ENCODE data around the gene TCEA3.

DNA sequence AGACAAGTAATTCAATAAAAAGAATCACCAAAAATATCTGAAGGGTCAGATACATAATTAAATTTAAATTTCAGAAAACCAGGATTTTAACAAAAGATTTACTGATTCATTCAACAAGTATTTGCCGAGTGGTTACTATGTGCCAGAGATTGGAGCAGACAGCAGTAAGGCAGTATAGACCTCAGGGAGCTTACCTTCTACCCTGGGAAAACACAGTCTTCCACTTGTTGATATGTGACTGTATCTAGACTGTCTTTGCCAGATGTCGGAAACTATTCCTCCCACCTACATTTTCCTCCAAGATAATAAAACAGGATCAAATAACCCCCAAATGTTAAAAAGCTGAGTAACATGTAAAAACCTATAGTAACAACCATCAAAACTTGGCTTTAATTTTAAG, 86.7 kb downstream of the TCEA3 start:
- TF ChIP-seq, protein P1, sequence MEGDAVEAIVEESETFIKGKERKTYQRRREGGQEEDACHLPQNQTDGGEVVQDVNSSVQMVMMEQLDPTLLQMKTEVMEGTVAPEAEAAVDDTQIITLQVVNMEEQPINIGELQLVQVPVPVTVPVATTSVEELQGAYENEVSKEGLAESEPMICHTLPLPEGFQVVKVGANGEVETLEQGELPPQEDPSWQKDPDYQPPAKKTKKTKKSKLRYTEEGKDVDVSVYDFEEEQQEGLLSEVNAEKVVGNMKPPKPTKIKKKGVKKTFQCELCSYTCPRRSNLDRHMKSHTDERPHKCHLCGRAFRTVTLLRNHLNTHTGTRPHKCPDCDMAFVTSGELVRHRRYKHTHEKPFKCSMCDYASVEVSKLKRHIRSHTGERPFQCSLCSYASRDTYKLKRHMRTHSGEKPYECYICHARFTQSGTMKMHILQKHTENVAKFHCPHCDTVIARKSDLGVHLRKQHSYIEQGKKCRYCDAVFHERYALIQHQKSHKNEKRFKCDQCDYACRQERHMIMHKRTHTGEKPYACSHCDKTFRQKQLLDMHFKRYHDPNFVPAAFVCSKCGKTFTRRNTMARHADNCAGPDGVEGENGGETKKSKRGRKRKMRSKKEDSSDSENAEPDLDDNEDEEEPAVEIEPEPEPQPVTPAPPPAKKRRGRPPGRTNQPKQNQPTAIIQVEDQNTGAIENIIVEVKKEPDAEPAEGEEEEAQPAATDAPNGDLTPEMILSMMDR (conservative IDR thresholded peaks at IDR 0.05): no peak
- no peak for TF ChIP-seq ZFX (IDR thresholded peaks at IDR 0.05)
